NB4 (cell line): ENCODE measurements around the gene MFAP4.

Experiments used
- DNase-seq: peaks from one replicate; pipeline ENCODE4 v3.0.0; 2010; ENCODE audit warnings: low read depth
- H3K4me3 ChIP-seq: one replicate; pipeline ENCODE4 v1.5.1; 2011; ENCODE audit warnings: mild to moderate bottlenecking, low read depth, low read length, moderate library complexity
- MYC ChIP-seq: IDR thresholded peaks from 2 replicates; pipeline ENCODE4 v1.6.1; 2011; ENCODE audit warnings: low read depth, low read length
- POLR2A ChIP-seq: IDR thresholded peaks from 2 replicates; pipeline ENCODE4 v1.6.1; 2011; ENCODE audit warnings: mild to moderate bottlenecking; ENCODE audit not compliant: insufficient read length; ENCODE audit errors: extremely low read depth
- TF ChIP-seq, protein P1 (sequence below): IDR thresholded peaks from one replicate; pipeline ENCODE4 v1.5.1; 2012; ENCODE audit warnings: low read depth, low read length
- TF ChIP-seq, protein P2 (sequence below): IDR thresholded peaks from 2 replicates; pipeline ENCODE4 v1.6.1; 2011; ENCODE audit warnings: low read depth, low read length

MFAP4 gene

DNA sequence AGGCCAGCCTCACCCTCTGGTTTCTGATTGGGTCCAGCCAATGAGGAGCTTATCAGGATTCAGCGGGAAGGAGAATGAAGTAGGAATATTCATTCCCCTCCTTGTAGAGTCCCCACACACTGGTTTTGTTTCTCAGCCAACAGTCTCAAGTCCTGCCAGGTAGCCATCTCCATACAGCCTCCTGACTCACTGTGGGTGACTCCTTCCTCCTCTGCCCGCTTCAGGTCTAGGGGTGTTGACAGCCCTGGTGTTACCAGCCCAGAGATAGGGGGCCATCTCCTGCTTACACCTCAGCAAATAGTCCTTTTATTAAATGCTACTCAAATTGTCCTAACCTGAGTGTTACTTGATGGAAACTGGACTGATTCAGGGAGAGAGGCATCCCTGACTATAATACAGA, 4.0 kb upstream of the MFAP4 start:
- DNase-seq: no peak
- no peak overlapping the region for H3K4me3 ChIP-seq
- TF ChIP-seq, protein P1, sequence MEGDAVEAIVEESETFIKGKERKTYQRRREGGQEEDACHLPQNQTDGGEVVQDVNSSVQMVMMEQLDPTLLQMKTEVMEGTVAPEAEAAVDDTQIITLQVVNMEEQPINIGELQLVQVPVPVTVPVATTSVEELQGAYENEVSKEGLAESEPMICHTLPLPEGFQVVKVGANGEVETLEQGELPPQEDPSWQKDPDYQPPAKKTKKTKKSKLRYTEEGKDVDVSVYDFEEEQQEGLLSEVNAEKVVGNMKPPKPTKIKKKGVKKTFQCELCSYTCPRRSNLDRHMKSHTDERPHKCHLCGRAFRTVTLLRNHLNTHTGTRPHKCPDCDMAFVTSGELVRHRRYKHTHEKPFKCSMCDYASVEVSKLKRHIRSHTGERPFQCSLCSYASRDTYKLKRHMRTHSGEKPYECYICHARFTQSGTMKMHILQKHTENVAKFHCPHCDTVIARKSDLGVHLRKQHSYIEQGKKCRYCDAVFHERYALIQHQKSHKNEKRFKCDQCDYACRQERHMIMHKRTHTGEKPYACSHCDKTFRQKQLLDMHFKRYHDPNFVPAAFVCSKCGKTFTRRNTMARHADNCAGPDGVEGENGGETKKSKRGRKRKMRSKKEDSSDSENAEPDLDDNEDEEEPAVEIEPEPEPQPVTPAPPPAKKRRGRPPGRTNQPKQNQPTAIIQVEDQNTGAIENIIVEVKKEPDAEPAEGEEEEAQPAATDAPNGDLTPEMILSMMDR: no peak
- no peak for TF ChIP-seq POLR2A
- TF ChIP-seq, protein P2, sequence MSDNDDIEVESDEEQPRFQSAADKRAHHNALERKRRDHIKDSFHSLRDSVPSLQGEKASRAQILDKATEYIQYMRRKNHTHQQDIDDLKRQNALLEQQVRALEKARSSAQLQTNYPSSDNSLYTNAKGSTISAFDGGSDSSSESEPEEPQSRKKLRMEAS: no peak

DNA sequence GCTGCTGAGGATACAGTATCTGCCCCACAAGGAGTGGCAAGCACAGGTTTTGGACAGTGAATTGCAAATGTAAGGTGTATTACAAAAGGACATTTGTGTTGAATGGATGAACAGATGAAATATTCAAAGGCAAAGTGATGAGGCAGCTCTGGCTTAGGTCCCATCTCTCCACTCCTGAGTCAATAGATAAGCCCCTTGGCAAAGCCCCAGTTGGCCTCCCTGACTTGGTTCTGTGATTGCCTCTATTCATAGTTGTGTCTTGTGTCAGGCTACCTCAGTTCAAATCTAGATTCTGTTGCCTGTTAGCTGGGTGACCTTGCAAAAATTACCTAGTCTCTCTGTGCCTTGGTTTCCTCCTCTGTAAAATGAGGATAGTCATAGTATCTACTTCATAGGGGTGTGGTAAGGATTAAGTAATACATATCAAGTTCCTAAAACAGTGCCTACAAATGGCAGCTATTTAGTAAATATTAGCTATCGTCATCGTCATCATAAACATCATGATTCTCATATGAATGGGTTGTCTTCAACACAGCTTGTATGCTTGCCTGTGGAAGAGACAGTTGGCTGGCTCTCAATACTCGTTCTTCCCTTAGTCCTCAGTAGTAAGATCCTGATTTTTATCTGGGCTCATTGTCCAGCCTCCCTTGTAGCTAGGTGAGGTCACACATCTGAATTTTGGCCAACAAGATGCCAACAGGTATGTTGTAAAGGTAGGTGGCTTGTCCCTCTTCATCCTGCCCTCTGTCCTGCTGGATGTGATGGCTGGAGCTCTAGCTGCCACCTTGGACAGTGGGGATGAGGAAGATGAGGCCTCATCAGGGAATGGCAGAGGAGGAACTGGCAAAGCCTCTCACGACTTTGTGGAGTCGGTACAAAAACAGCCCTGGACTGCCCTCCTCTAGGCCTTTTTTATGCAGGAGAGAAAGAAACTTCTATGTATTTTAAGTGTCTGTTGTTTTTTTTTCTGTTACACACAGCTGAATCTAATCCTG, 2.1 kb upstream of the MFAP4 start:
- no peak overlapping the region for H3K4me3 ChIP-seq
- TF ChIP-seq, protein P1: no peak
- TF ChIP-seq POLR2A (no peak), MYC (no peak)
- TF ChIP-seq, protein P2: no peak
- DNase-seq: no peak

DNA sequence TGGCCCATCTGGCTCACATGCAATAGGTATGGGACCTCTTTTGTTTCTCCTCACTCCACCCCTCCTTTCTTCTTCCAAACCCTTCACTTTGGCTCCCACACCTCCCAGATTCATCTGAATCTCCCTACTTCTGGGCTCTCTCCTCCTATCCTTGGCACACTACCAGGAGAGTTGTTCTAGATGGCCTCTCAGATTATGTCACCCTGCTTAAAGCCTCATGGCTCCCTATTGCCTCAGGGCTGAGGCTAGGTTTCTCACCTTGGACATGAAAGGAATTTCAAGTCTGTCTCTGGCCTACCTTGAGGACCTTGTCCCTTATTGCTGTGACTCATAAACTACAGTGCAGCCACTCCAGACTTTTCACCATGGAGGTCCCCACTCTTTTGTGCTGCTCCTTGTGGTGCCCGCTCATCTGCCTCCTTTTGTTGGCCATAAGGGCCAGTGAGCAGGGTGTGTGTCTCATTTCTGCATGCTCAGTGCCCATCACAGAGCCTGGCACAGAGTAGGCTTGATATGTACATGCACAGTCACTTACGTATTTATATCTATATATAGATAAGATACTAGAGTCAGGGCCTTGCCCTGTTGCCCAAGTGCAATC, 1.0 kb upstream of the MFAP4 start:
- H3K4me3 ChIP-seq: peak overlapping the region; percentile 12
- DNase-seq: no peak
- TF ChIP-seq MYC: no peak; the same call in none of the 2 replicates
- TF ChIP-seq, protein P1: no peak
- TF ChIP-seq POLR2A: no peak
- TF ChIP-seq, protein P2: no peak

DNA sequence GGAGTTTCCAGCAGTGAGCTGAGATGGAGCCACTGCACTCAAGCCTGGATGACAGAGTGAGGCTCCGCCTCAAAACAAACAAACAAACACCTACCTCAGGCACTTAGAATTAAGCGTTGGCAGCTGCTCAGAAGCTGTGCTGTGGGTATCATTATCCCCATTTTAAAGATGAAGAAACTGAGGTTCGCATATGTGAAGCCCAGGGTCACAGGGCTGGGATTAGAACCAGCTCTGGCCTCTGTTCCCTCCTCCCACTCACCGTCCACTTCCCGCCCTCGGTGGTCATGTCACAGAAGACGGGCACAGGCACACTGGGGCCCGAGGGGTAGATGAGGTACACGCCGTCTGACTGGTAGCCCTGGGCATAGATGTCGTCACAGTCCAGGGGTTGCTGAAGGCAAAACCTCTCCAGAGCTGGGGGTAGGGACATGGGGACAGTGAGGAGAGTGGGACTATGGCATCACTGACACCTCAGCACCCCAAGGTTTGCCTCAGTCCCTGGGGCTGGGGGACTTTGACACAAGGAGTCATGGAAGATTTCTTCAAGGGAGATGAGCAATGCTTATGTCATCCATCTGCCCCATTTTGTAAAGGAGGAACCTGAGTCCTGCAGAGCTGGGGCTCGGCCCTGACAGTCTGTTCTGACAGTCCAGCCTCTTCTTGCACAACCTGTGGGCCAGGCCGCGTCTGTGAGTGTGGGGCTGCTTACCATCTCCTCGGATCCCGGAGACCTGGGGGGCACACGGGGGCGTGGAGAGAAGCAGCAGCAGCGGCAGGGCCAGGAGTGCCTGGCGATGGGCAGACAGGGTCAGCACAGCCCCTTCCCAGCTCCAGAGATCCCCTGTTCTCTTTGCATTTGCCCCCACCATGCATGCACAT, 700 bp downstream of the MFAP4 start:
- peak; percentile 96 for DNase-seq
- peak overlapping the region; percentile 73 for H3K4me3 ChIP-seq
- TF ChIP-seq, protein P1: no peak
- TF ChIP-seq POLR2A: no peak
- peak; percentile 61; the same call in 1 of the 2 replicates for TF ChIP-seq MYC
- TF ChIP-seq, protein P2: peak; percentile 71

DNA sequence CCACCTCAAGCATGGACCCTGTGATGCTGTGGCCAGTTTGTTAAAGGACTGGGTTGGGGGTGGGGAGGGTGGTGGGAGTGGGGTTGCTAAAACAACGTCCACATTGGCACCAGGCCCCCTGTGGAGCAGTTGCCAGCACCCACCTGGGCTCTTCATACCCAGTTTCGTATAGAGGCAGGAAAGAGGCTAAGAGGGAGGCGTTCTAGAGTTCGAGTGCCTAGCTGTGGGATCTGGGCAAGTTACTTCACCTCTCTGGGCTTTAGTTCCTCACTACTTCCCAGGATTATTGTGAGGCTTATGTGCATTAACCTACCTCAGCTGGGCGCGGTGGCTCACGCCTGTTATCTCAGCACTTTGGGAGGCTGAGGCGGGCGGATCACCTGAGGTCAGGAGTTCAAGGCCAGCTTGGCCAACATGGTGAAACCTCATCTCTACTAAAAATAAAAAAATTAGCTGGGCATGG, 1.4 kb downstream of the MFAP4 start:
- DNase-seq: no peak
- TF ChIP-seq, protein P1: no peak
- TF ChIP-seq POLR2A: no peak
- TF ChIP-seq, protein P2: no peak
- TF ChIP-seq MYC: no peak
- peak overlapping the region; percentile 73 for H3K4me3 ChIP-seq
